HuH-7.5 (cell line): ENCODE measurements around the gene CDY1B.
"Not testable (repeated sequence)": the region's sequence is repeated elsewhere in the genome, so short reads cannot be mapped to it uniquely, and the experiment has no call there.

Experiments used
- DNase-seq: peaks from one replicate; pipeline ENCODE4 v3.0.0; 2011; ENCODE audit warnings: low spot score

CDY1B gene

GRCh38 chrY:24047919-24048318 is at the start of gene CDY1B:
Gene CDY1B (minus strand): TSS chrY:24048019. CDS start chrY:24047688, 331 bp downstream.
- DNase-seq: not testable (repeated sequence)

DNA sequence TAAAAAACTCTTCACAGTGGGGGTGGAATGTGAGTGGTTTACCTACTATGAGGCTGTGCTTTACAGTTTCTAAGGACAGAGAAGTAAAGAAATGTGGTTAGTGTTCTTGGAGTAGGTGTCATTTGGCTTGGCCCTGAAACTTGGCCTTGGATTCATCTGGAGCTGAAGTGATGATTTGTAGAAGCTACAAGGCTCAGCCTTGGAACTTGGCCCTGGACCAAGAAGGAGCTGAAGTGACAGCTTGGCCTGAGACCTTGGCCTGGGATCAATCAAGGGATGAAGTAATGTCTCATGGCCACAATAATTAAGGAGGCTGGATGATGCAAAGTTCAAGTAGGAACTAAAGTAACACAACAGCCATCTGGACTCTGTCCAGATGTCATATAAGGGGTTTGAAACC is 1.7 kb upstream of the CDY1B start:
- DNase-seq: not testable (repeated sequence)

DNA sequence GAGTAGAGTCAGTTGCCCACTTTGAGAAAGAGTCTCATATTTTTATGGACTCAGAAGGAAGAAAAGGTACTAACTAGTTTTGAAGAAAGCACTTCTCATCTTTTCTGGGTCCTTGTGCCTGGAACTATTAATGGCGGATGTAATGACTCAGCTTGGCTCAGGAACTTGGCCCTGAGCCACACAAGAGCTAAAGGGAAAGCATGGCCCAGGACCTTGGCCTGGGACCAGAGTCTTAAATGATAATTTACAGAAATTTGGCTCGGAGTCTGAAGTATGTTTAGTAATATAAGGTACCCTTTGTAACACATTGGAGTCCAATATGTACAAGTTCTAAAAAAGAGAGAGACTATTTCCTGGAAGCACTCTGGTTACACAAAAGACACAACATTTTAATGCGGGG is 4.6 kb downstream of the CDY1B start:
- not testable (repeated sequence) for DNase-seq

DNA sequence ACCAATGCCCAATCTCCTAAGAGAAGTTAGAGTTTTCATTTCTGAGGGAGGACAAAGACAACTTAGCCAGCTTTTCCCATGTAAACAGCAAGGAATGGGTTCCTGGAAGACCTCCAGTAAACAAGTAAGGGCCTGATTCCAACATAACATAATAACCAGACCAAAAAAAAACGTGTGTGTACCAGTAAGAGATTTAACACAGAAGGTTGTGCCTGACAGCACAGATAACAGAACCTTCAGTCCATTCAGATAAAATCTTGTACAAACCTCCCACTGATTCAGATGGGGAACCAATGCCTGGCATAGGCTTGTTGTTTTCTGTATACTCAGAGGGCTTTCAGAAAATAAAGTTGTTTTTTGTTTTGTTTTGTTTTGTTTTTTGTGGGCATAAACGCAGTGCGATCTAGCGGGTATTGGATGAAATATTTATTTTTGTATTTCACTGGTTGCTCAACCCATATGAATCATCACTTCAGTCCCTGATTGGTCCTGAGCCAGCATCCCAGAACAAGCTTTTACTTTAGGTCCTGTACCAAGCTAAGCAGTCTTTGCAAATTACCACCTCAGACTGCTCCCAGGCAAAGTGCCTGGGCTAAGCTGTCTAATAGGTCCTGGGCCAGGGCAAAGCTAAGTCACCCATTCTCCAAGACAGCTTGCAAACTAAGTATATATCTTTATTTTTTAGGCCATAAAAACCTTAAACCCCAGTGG is 8.7 kb downstream of the CDY1B start:
- not testable (repeated sequence) for DNase-seq

GRCh38 chrY:24026212-24027103 is 21.4 kb downstream of the CDY1B start:
- DNase-seq: not testable (repeated sequence)
